Trophoblast cell (in vitro differentiated cells and primary cell): ENCODE data around the gene HAO2.

Source experiments
- DNase-seq, 2 donors: peaks; one replicate each; pipeline ENCODE4 v3.0.0-alpha.2; 2016
- H2AFZ ChIP-seq: 2 replicates; pipeline ENCODE4 v1.6.1; 2013; ENCODE audit warnings: low read length, moderate library complexity, mild to moderate bottlenecking; ENCODE audit not compliant: insufficient read depth, poor library complexity
- H2AK5ac ChIP-seq: 2 replicates; pipeline ENCODE4 v1.6.1; 2013; ENCODE audit warnings: mild to moderate bottlenecking, low read length
- H2BK120ac ChIP-seq: 2 replicates; pipeline ENCODE4 v1.6.1; 2013; ENCODE audit warnings: low read length, mild to moderate bottlenecking, moderate library complexity; ENCODE audit not compliant: insufficient read depth, poor library complexity
- H2BK12ac ChIP-seq: 2 replicates; pipeline ENCODE4 v1.6.1; 2013; ENCODE audit warnings: mild to moderate bottlenecking, low read length, moderate library complexity
- H2BK5ac ChIP-seq: 2 replicates; pipeline ENCODE4 v1.6.1; 2013; ENCODE audit warnings: low read length, low read depth, moderate library complexity, mild to moderate bottlenecking; ENCODE audit not compliant: poor library complexity
- H3K14ac ChIP-seq: 2 replicates; pipeline ENCODE4 v1.6.1; 2013; ENCODE audit warnings: mild to moderate bottlenecking, low read length
- H3K18ac ChIP-seq: 2 replicates; pipeline ENCODE4 v1.6.1; 2013; ENCODE audit warnings: mild to moderate bottlenecking, low read length
- H3K23ac ChIP-seq: 2 replicates; pipeline ENCODE4 v1.6.1; 2013; ENCODE audit warnings: low read length
- H3K27ac ChIP-seq: 2 replicates; pipeline ENCODE4 v1.5.1; 2013; ENCODE audit warnings: low read depth, mild to moderate bottlenecking, inconsistent platforms, low read length, moderate library complexity
- H3K27me3 ChIP-seq: 2 replicates; pipeline ENCODE4 v1.6.1; 2013; ENCODE audit warnings: inconsistent platforms, mild to moderate bottlenecking, low read length, moderate library complexity; ENCODE audit not compliant: insufficient read depth
- H3K36me3 ChIP-seq, 2 experiments: 1 replicate in 1 of 2; 2 replicates in 1 of 2; pipeline ENCODE4 v1.6.1; 2013; ENCODE audit warnings: low read length in 2 of 2, mild to moderate bottlenecking in 2 of 2, moderate library complexity in 1 of 2; ENCODE audit not compliant: insufficient read depth in 2 of 2, control insufficient read depth in 1 of 2
- H3K4ac ChIP-seq: 2 replicates; pipeline ENCODE4 v1.6.1; 2013; ENCODE audit warnings: low read depth, mild to moderate bottlenecking, low read length, moderate library complexity
- H3K4me1 ChIP-seq, 2 experiments: 1 replicate in 1 of 2; 2 replicates in 1 of 2; pipeline ENCODE4 v1.6.1; 2013; ENCODE audit warnings: low read length in 2 of 2, mild to moderate bottlenecking in 2 of 2, moderate library complexity in 1 of 2; ENCODE audit not compliant: insufficient read depth in 2 of 2, control insufficient read depth in 1 of 2
- H3K4me2 ChIP-seq: 2 replicates; pipeline ENCODE4 v1.6.1; 2013; ENCODE audit warnings: inconsistent platforms, mild to moderate bottlenecking, low read length, moderate library complexity
- H3K4me3 ChIP-seq: 2 replicates; pipeline ENCODE4 v1.5.1; 2013; ENCODE audit warnings: mild to moderate bottlenecking, low read depth, low read length, inconsistent platforms
- H3K79me1 ChIP-seq: one replicate; pipeline ENCODE4 v1.6.1; 2013; ENCODE audit warnings: low read length
- H3K79me2 ChIP-seq: 2 replicates; pipeline ENCODE4 v1.6.1; 2013; ENCODE audit warnings: low read length, mild to moderate bottlenecking; ENCODE audit not compliant: control insufficient read depth, insufficient read depth, poor library complexity
- H3K9ac ChIP-seq: 2 replicates; pipeline ENCODE4 v1.6.1; 2013; ENCODE audit warnings: mild to moderate bottlenecking, low read length
- H3K9me3 ChIP-seq: 2 replicates; pipeline ENCODE4 v1.6.1; 2013; ENCODE audit warnings: low read depth, mild to moderate bottlenecking, control low read depth, inconsistent platforms, low read length; ENCODE audit not compliant: insufficient read depth
- H4K12ac ChIP-seq: 2 replicates; pipeline ENCODE4 v1.6.1; 2013; ENCODE audit warnings: low read depth, mild to moderate bottlenecking, low read length, moderate library complexity
- H4K8ac ChIP-seq: 2 replicates; pipeline ENCODE4 v1.6.1; 2013; ENCODE audit warnings: low read depth, mild to moderate bottlenecking, low read length, moderate library complexity
- H4K91ac ChIP-seq: one replicate; pipeline ENCODE4 v1.6.1; 2013; ENCODE audit warnings: low read depth, mild to moderate bottlenecking, low read length, moderate library complexity
- WGBS: extraction: QIAGEN DNeasy Blood & Tissue Kit; methylation state at CpG from one replicate; pipeline ENCODE4 v1.1.7; 2013; ENCODE audit warnings: missing lambda C conversion rate; ENCODE audit not compliant: insufficient read length, insufficient coverage; ENCODE audit errors: extremely low coverage; 5-methylcytosine and 5-hydroxymethylcytosine counted together

Gene HAO2

GRCh38 chr1:119384591-119384990 lies 16.0 kb downstream of the HAO2 start:
- Histone ChIP-seq H3K4ac (no peak overlapping the region), H3K9ac (no peak overlapping the region), H3K4me2 (no peak overlapping the region), H2BK12ac (no peak overlapping the region), H2BK5ac (no peak overlapping the region), H3K27me3 (no peaks in the 10 kb centered on the region), H3K36me3 (no peaks in the 10 kb centered on the region), H4K12ac (no peak overlapping the region), H3K23ac (no peak overlapping the region), H3K79me2 (no peaks in the 10 kb centered on the region), H3K4me3 (no peak overlapping the region), H4K8ac (no peak overlapping the region), H3K14ac (no peak overlapping the region), H3K4me1 (no peaks in the 10 kb centered on the region), H3K79me1 (no peaks in the 10 kb centered on the region), H2BK120ac (no peak overlapping the region), H3K27ac (no peak overlapping the region), H2AFZ (no peak overlapping the region), H2AK5ac (no peak overlapping the region), H4K91ac (no peak overlapping the region), H3K9me3 (no peaks in the 10 kb centered on the region), H3K18ac (no peak overlapping the region)
- DNase-seq = no peak
- no CpG with 5 or more reads among the region's 4 CpGs for WGBS

- Histone ChIP-seq H3K9me3 (no peaks in the 10 kb centered on the region), H3K4ac (no peak overlapping the region), H3K4me3 (no peak overlapping the region), H4K91ac (no peak overlapping the region), H3K4me1 (no peaks in the 10 kb centered on the region), H2AK5ac (no peak overlapping the region), H3K79me2 (no peaks in the 10 kb centered on the region), H3K9ac (no peak overlapping the region), H4K12ac (no peak overlapping the region), H3K14ac (no peak overlapping the region), H3K23ac (no peak overlapping the region), H3K18ac (no peak overlapping the region), H3K4me2 (no peak overlapping the region), H4K8ac (no peak overlapping the region), H3K27me3 (no peaks in the 10 kb centered on the region), H2BK120ac (no peak overlapping the region), H2BK12ac (no peak overlapping the region), H2AFZ (no peak overlapping the region), H3K79me1 (no peaks in the 10 kb centered on the region), H2BK5ac (no peak overlapping the region), H3K27ac (no peak overlapping the region), H3K36me3 (no peaks in the 10 kb centered on the region)
- no peak for DNase-seq
- no CpG with 5 or more reads among the region's 1 CpG for WGBS
Observed at GRCh38 chr1:119385650-119386049, 17.1 kb downstream of the HAO2 start.

- DNase-seq = no peak
- Histone ChIP-seq H3K18ac (no peak overlapping the region), H3K9me3 (no peaks in the 10 kb centered on the region), H3K27ac (no peak overlapping the region), H3K9ac (no peak overlapping the region), H3K79me2 (no peaks in the 10 kb centered on the region), H3K27me3 (no peaks in the 10 kb centered on the region), H2AK5ac (no peak overlapping the region), H2AFZ (no peak overlapping the region), H3K4me1 (no peaks in the 10 kb centered on the region), H2BK5ac (no peak overlapping the region), H3K36me3 (no peaks in the 10 kb centered on the region), H2BK12ac (no peak overlapping the region), H3K23ac (no peak overlapping the region), H3K14ac (no peak overlapping the region), H3K4me3 (no peak overlapping the region), H4K12ac (no peak overlapping the region), H4K91ac (no peak overlapping the region), H3K4me2 (no peak overlapping the region), H3K79me1 (no peaks in the 10 kb centered on the region), H4K8ac (no peak overlapping the region), H2BK120ac (no peak overlapping the region), H3K4ac (no peak overlapping the region)
- WGBS = no CpG with 5 or more reads among the region's 3 CpGs
Observed at GRCh38 chr1:119387858-119388257, 19.3 kb downstream of the HAO2 start.

GRCh38 chr1:119388450-119388849 lies 19.9 kb downstream of the HAO2 start:
- H3K4me3 ChIP-seq = no peak overlapping the region
- no peak overlapping the region for H2AK5ac ChIP-seq
- no peak overlapping the region for H3K14ac ChIP-seq
- H3K4me1 ChIP-seq = no peaks in the 10 kb centered on the region
- H2AFZ ChIP-seq = no peak overlapping the region
- no CpG with 5 or more reads among the region's 1 CpG for WGBS
- H2BK5ac ChIP-seq = no peak overlapping the region
- no peak overlapping the region for H4K91ac ChIP-seq
- H3K23ac ChIP-seq = no peak overlapping the region
- H3K36me3 ChIP-seq = no peaks in the 10 kb centered on the region
- H3K79me1 ChIP-seq = no peaks in the 10 kb centered on the region
- no peaks in the 10 kb centered on the region for H3K27me3 ChIP-seq
- no peak overlapping the region for H3K18ac ChIP-seq
- no peak overlapping the region for H2BK12ac ChIP-seq
- DNase-seq = no peak
- no peak overlapping the region for H3K4ac ChIP-seq
- H3K9me3 ChIP-seq = no peaks in the 10 kb centered on the region
- no peak overlapping the region for H2BK120ac ChIP-seq
- H4K8ac ChIP-seq = no peak overlapping the region
- no peak overlapping the region for H3K27ac ChIP-seq
- no peak overlapping the region for H3K9ac ChIP-seq
- no peaks in the 10 kb centered on the region for H3K79me2 ChIP-seq
- no peak overlapping the region for H3K4me2 ChIP-seq
- no peak overlapping the region for H4K12ac ChIP-seq

GRCh38 chr1:119390526-119390925 lies 21.9 kb downstream of the HAO2 start:
- H3K36me3 ChIP-seq = no peaks in the 10 kb centered on the region
- H3K23ac ChIP-seq = no peak overlapping the region
- H3K18ac ChIP-seq = no peak overlapping the region
- no peak overlapping the region for H4K12ac ChIP-seq
- no peak for DNase-seq
- no peak overlapping the region for H4K91ac ChIP-seq
- no peak overlapping the region for H2BK5ac ChIP-seq
- no peak overlapping the region for H3K27ac ChIP-seq
- H3K79me2 ChIP-seq = no peaks in the 10 kb centered on the region
- no peak overlapping the region for H3K4me3 ChIP-seq
- H2AK5ac ChIP-seq = no peak overlapping the region
- no peaks in the 10 kb centered on the region for H3K4me1 ChIP-seq
- no peaks in the 10 kb centered on the region for H3K27me3 ChIP-seq
- H3K79me1 ChIP-seq = no peaks in the 10 kb centered on the region
- H2BK120ac ChIP-seq = no peak overlapping the region
- no peak overlapping the region for H3K14ac ChIP-seq
- H3K4ac ChIP-seq = no peak overlapping the region
- H3K9ac ChIP-seq = no peak overlapping the region
- H2AFZ ChIP-seq = no peak overlapping the region
- H3K9me3 ChIP-seq = no peaks in the 10 kb centered on the region
- no peak overlapping the region for H3K4me2 ChIP-seq
- no peak overlapping the region for H2BK12ac ChIP-seq
- no peak overlapping the region for H4K8ac ChIP-seq
